Uterus (tissue), 4 donors: Measurements from ENCODE around the gene IFRD2. TPM values are rescaled to one million over a fixed set of nuclear protein-coding genes. Genes with fewer than 3 reads are reported as not detected.
A peak's percentile ranks its signal among the peaks of the same experiment; 100 is the strongest.

ENCODE experiments used
- DNase-seq, 2 donors: peaks; one replicate each; pipeline ENCODE4 v3.0.0-alpha.2; 2019 to 2020
- H3K27ac ChIP-seq, 2 donors: fragments of 200-600 bp; sonication (generic); 1 replicate in 1 of 2; 2 replicates in 1 of 2; pipeline ENCODE4 v1.5.1; 2016 to 2018
- H3K27me3 ChIP-seq, 2 donors: fragments of 200-600 bp; sonication (generic); one replicate each; pipeline ENCODE4 v1.5.1; 2018 to 2019; ENCODE audit warnings: control low read depth in 1 of 2
- H3K36me3 ChIP-seq, 2 donors: fragments of 200-600 bp; sonication (generic); one replicate each; pipeline ENCODE4 v1.5.1; 2019; ENCODE audit warnings: control low read depth in 1 of 2
- H3K4me1 ChIP-seq, 2 donors: fragments of 200-600 bp; sonication (generic); one replicate each; pipeline ENCODE4 v1.5.1; 2018 to 2019; ENCODE audit warnings: control low read depth in 1 of 2
- H3K4me3 ChIP-seq, 2 donors: fragments of 200-600 bp; sonication (generic); 1 replicate in 1 of 2; 2 replicates in 1 of 2; pipeline ENCODE4 v1.5.1; 2018 to 2019; ENCODE audit warnings: mild to moderate bottlenecking in 1 of 2
- H3K9me3 ChIP-seq, 2 donors: fragments of 200-600 bp; sonication (generic); one replicate each; pipeline ENCODE4 v1.5.1; 2019; ENCODE audit warnings: control low read depth in 1 of 2
- CTCF ChIP-seq, 4 experiments: fragments of 200-600 bp in 2 of 4; fragments of 450-650 bp in 2 of 4; sonication (generic) in 2 of 4; IDR thresholded peaks; one replicate each; pipeline ENCODE4 v1.5.1; 2016 to 2019; ENCODE audit warnings: antibody characterized with exemption in 4 of 4, mild to moderate bottlenecking in 2 of 4, moderate library complexity in 1 of 4
- POLR2A ChIP-seq, 2 donors: fragments of 450-650 bp; IDR thresholded peaks; one replicate each; pipeline ENCODE4 v1.6.1; 2016; ENCODE audit warnings: antibody characterized with exemption in 2 of 2, mild to moderate bottlenecking in 1 of 2, moderate library complexity in 1 of 2
- intact Hi-C: fragments of 100-400 bp; cut with DNase I; formaldehyde crosslinking; loops from one replicate; pipeline ENCODE4 v1.15.1; 2023; ENCODE audit warnings: low total_unique reads
- total RNA-seq, 4 donors: library from RNA; depleted of rRNA in 3 of 4; stranded (reverse); fragments of >200 nt in 3 of 4; gene quantifications; one replicate each; pipeline versions ENCODE4 v1.1.0 to v1.2.4, GENCODE V29; 2014 to 2023
- donor health status: DM: yes; HTN: yes; CAD: no.

The IFRD2 gene
- total RNA-seq, 4 donors from 2014 or later, result 14.1 to 81.5 (median 25.1) TPM

- DNase-seq, result no peak
- H3K9me3 ChIP-seq, result no peaks in the 10 kb centered on the region
- H3K4me1 ChIP-seq, result peaks cover 0 to 32% of the 10 kb centered on the region in 2 donors
- H3K27ac ChIP-seq, result peak overlapping the region in 1 of 2 donors; percentile 95
- no peaks in the 10 kb centered on the region for H3K27me3 ChIP-seq
- TF ChIP-seq CTCF (IDR thresholded peaks at IDR 0.05) (no peak), POLR2A (IDR thresholded peaks at IDR 0.05) (no peak)
- H3K36me3 ChIP-seq, result no peaks in the 10 kb centered on the region
- peak overlapping the region in 1 of 2 donors; percentile 83 for H3K4me3 ChIP-seq
- intact Hi-C loops, result no loop called here
Observed at GRCh38 chr3:50319181-50319893, 27.1 kb upstream of the IFRD2 start.

- Histone ChIP-seq H3K9me3 (no peaks in the 10 kb centered on the region), H3K36me3 (no peaks in the 10 kb centered on the region), H3K27me3 (no peaks in the 10 kb centered on the region), H3K4me1 (peaks cover 0 to 32% of the 10 kb centered on the region in 2 donors), H3K4me3 (no peak overlapping the region), H3K27ac (peak overlapping the region in 1 of 2 donors; percentile 95)
- no peak for TF ChIP-seq CTCF (IDR thresholded peaks at IDR 0.05)
- no peak for DNase-seq
- intact Hi-C loops, result no loop called here
Observed at GRCh38 chr3:50318615-50319014, 26.4 kb upstream of the IFRD2 start.

GRCh38 chr3:50318163-50318562, 25.9 kb upstream of the IFRD2 start:
- no peak for TF ChIP-seq POLR2A (IDR thresholded peaks at IDR 0.05)
- no peak for TF ChIP-seq CTCF (IDR thresholded peaks at IDR 0.05)
- intact Hi-C loops, result no loop called here
- Histone ChIP-seq H3K4me1 (peaks cover 0 to 32% of the 10 kb centered on the region in 2 donors), H3K27ac (peak overlapping the region in 1 of 2 donors; percentile 43), H3K27me3 (no peaks in the 10 kb centered on the region), H3K4me3 (no peak overlapping the region), H3K36me3 (no peaks in the 10 kb centered on the region), H3K9me3 (no peaks in the 10 kb centered on the region)
- DNase-seq, result no peak

- no peak for DNase-seq
- intact Hi-C loops, result no loop called here
- no peaks in the 10 kb centered on the region for H3K36me3 ChIP-seq
- no peaks in the 10 kb centered on the region for H3K27me3 ChIP-seq
- H3K4me1 ChIP-seq, result peaks cover 0 to 28% of the 10 kb centered on the region in 2 donors
- TF ChIP-seq POLR2A (IDR thresholded peaks at IDR 0.05) (no peak), CTCF (IDR thresholded peaks at IDR 0.05) (no peak)
- H3K4me3 ChIP-seq, result no peak overlapping the region
- H3K27ac ChIP-seq, result peak overlapping the region; percentile 43
- H3K9me3 ChIP-seq, result no peaks in the 10 kb centered on the region
Observed at GRCh38 chr3:50317300-50317699, 25.1 kb upstream of the IFRD2 start.

GRCh38 chr3:50316657-50317242, 24.5 kb upstream of the IFRD2 start:
- Histone ChIP-seq H3K36me3 (no peaks in the 10 kb centered on the region), H3K27me3 (no peaks in the 10 kb centered on the region), H3K9me3 (no peaks in the 10 kb centered on the region), H3K4me1 (peaks cover 0 to 28% of the 10 kb centered on the region in 2 donors), H3K27ac (peak overlapping the region; percentile 43), H3K4me3 (no peak overlapping the region)
- peak; percentile 50 to 60 for DNase-seq
- TF ChIP-seq POLR2A (IDR thresholded peaks at IDR 0.05) (peak in 1 of 2 donors; percentile 26), CTCF (IDR thresholded peaks at IDR 0.05) (no peak)
- intact Hi-C loops, result no loop called here
